Urinary bladder (tissue), 2 donors: ENCODE data around the gene CEACAM18. TPM values are rescaled to one million over a fixed set of nuclear protein-coding genes. Genes with fewer than 3 reads are reported as not detected.

Experiments
- polyA plus RNA-seq: library from polyadenylated mRNA; stranded (reverse); fragments of 200-250 nt; gene quantifications from one replicate; pipeline ENCODE4 v1.2.3, GENCODE V29; 2013
- small RNA-seq: library from RNA; depleted of rRNA; stranded (forward); fragments of <200 nt; gene quantifications from one replicate; pipeline ENCODE3, GENCODE V24; 2014
- total RNA-seq: library from RNA; depleted of rRNA; stranded (reverse); fragments of >200 nt; gene quantifications from one replicate; pipeline ENCODE4 v1.2.3, GENCODE V29; 2014
- donor health status: healthy.

Gene CEACAM18
- total and polyA plus RNA-seq, 2 donors = not detected

Small RNAs within 50 kb of the gene (small RNA-seq; reads per million reads assigned to genes)
- gene AC020914.3 = not detected
- gene AC020914.5 = not detected

Other genes starting within 250 kb of the CEACAM18 start
- gene SIGLECL1, start 227.5 kb upstream of the CEACAM18 start, total RNA-seq = not detected
- not detected for gene SIGLECL1, start 227.5 kb upstream of the CEACAM18 start, polyA plus RNA-seq
- gene IGLON5, start 166.9 kb upstream of the CEACAM18 start, total RNA-seq = 0.21 TPM
- gene IGLON5, start 166.9 kb upstream of the CEACAM18 start, polyA plus RNA-seq = 0.25 TPM
- 0.74 TPM for gene VSIG10L, start 136.4 kb upstream of the CEACAM18 start, total RNA-seq
- gene VSIG10L, start 136.4 kb upstream of the CEACAM18 start, polyA plus RNA-seq = 3.7 TPM
- 25.1 TPM for gene ETFB, start 112.2 kb upstream of the CEACAM18 start, total RNA-seq
- gene ETFB, start 112.2 kb upstream of the CEACAM18 start, polyA plus RNA-seq = 121 TPM
- not detected for gene CLDND2, start 109.5 kb upstream of the CEACAM18 start, total RNA-seq
- 0.85 TPM for gene CLDND2, start 109.5 kb upstream of the CEACAM18 start, polyA plus RNA-seq
- gene NKG7, start 105.9 kb upstream of the CEACAM18 start, total RNA-seq = 1.3 TPM
- gene NKG7, start 105.9 kb upstream of the CEACAM18 start, polyA plus RNA-seq = 5.1 TPM
- not detected for gene LIM2, start 90.6 kb upstream of the CEACAM18 start, total RNA-seq
- gene LIM2, start 90.6 kb upstream of the CEACAM18 start, polyA plus RNA-seq = not detected
- not detected for gene C19orf84, start 87.9 kb upstream of the CEACAM18 start, total RNA-seq
- not detected for gene C19orf84, start 87.9 kb upstream of the CEACAM18 start, polyA plus RNA-seq
- 0.85 TPM for gene SIGLEC10, start 60.9 kb upstream of the CEACAM18 start, total RNA-seq
- 10.6 TPM for gene SIGLEC10, start 60.9 kb upstream of the CEACAM18 start, polyA plus RNA-seq
- 0.90 TPM for gene SIGLEC8, start 20.1 kb upstream of the CEACAM18 start, total RNA-seq
- 0.61 TPM for gene SIGLEC8, start 20.1 kb upstream of the CEACAM18 start, polyA plus RNA-seq
- gene SIGLEC12, start 23.3 kb downstream of the CEACAM18 start, total RNA-seq = 0.11 TPM
- gene SIGLEC12, start 23.3 kb downstream of the CEACAM18 start, polyA plus RNA-seq = 0.37 TPM
- 4.0 TPM for gene SIGLEC6, start 53.1 kb downstream of the CEACAM18 start, total RNA-seq
- gene SIGLEC6, start 53.1 kb downstream of the CEACAM18 start, polyA plus RNA-seq = 1.4 TPM
- gene ZNF175, start 92.7 kb downstream of the CEACAM18 start, total RNA-seq = 10.2 TPM
- 4.9 TPM for gene ZNF175, start 92.7 kb downstream of the CEACAM18 start, polyA plus RNA-seq
- 0.32 TPM for gene SIGLEC5, start 151.9 kb downstream of the CEACAM18 start, total RNA-seq
- 0.47 TPM for gene SIGLEC5, start 151.9 kb downstream of the CEACAM18 start, polyA plus RNA-seq
- 1.2 TPM for gene SIGLEC14, start 168.3 kb downstream of the CEACAM18 start, total RNA-seq
- 4.4 TPM for gene SIGLEC14, start 168.3 kb downstream of the CEACAM18 start, polyA plus RNA-seq
- 6.3 TPM for gene SPACA6, start 214.8 kb downstream of the CEACAM18 start, total RNA-seq
- 19.3 TPM for gene SPACA6, start 214.8 kb downstream of the CEACAM18 start, polyA plus RNA-seq
- gene HAS1, start 245.5 kb downstream of the CEACAM18 start, total RNA-seq = 0.32 TPM
- 1.2 TPM for gene HAS1, start 245.5 kb downstream of the CEACAM18 start, polyA plus RNA-seq